HG02623 (cell line): ENCODE data around the gene NEK6.

Source experiments
- ATAC-seq: cut with Tn5 transposase; IDR thresholded peaks from one replicate; pipeline ENCODE4 v1.9.1; 2021; ENCODE audit warnings: moderate library complexity; ENCODE audit not compliant: unreplicated experiment

The NEK6 gene

GRCh38 chr9:124368692-124369091, 110.9 kb downstream of the NEK6 start:
- ATAC-seq, result no peak

- ATAC-seq, result no peak
These were observed 111.6 kb downstream of the NEK6 start for GRCh38 chr9:124369231-124369797.

GRCh38 chr9:124370896-124371582, 113.3 kb downstream of the NEK6 start:
- ATAC-seq, result no peak

GRCh38 chr9:124372038-124372437, 114.3 kb downstream of the NEK6 start:
- ATAC-seq, result no peak

- ATAC-seq, result no peak
These were observed 115.6 kb downstream of the NEK6 start for GRCh38 chr9:124373386-124373785.

- ATAC-seq, result no peak
These were observed 116.1 kb downstream of the NEK6 start for GRCh38 chr9:124373851-124374250.

- no peak for ATAC-seq
These were observed 118.0 kb downstream of the NEK6 start for GRCh38 chr9:124375726-124376125.

- no peak for ATAC-seq
These were observed 118.6 kb downstream of the NEK6 start for GRCh38 chr9:124376329-124376728.

- no peak for ATAC-seq
These were observed 120.0 kb downstream of the NEK6 start for GRCh38 chr9:124377551-124378406.

GRCh38 chr9:124381170-124381945, 123.6 kb downstream of the NEK6 start:
- ATAC-seq, result no peak

GRCh38 chr9:124384210-124384609, 126.5 kb downstream of the NEK6 start:
- ATAC-seq, result no peak

- ATAC-seq, result no peak
These were observed 127.1 kb downstream of the NEK6 start for GRCh38 chr9:124384846-124385245.

- no peak for ATAC-seq
These were observed 127.9 kb downstream of the NEK6 start for GRCh38 chr9:124385623-124386022.

GRCh38 chr9:124386201-124386600, 128.5 kb downstream of the NEK6 start:
- ATAC-seq, result no peak

GRCh38 chr9:124388275-124389048, 130.7 kb downstream of the NEK6 start:
- ATAC-seq, result no peak

GRCh38 chr9:124389146-124389939, 131.6 kb downstream of the NEK6 start:
- no peak for ATAC-seq

- ATAC-seq, result no peak
These were observed 133.3 kb downstream of the NEK6 start for GRCh38 chr9:124390794-124391658.

GRCh38 chr9:124392254-124392870, 134.6 kb downstream of the NEK6 start:
- no peak for ATAC-seq
